Caco-2 (cell line): Measurements from ENCODE around the gene PSMB8. TPM values are rescaled to one million over a fixed set of nuclear protein-coding genes. Genes with fewer than 3 reads are reported as not detected.

Experiments
- BruUV-seq: library from RNA; stranded (reverse); fragments of 400-500 nt; replicated peaks from 2 replicates; lab custom pipeline; 2021; lab: Mats Ljungman, UMichigan
- CTCF ChIA-PET: fragments of 300-600 bp; sonication (Branson Sonifier 250); formaldehyde crosslinking; loops from one replicate; lab custom pipeline; 2022; ENCODE audit warnings: antibody characterized with exemption; lab: Charles Lee
- POLR2A ChIA-PET: fragments of 300-600 bp; sonication (Branson Sonifier 250); formaldehyde crosslinking; loops from one replicate; lab custom pipeline; 2022; ENCODE audit warnings: antibody characterized with exemption; lab: Charles Lee
- DNase-seq, 2 experiments: peaks; one replicate each; pipeline versions ENCODE4 v3.0.0 to v3.0.0-alpha.2; 2020 to 2022
- H3K27me3 ChIP-seq: replicated peaks from 2 replicates; pipeline ENCODE4 v1.6.0; 2011; ENCODE audit warnings: low read length; ENCODE audit not compliant: control insufficient read depth, insufficient read depth
- H3K36me3 ChIP-seq: 2 replicates; pipeline ENCODE4 v1.5.1; 2011; ENCODE audit warnings: low read length; ENCODE audit not compliant: control insufficient read depth, insufficient read depth
- H3K4me1 ChIP-seq: fragments of 250-450 bp; sonication (Bioruptor Pico); 2 replicates; pipeline ENCODE4 v1.5.1; 2020; ENCODE audit warnings: mild to moderate bottlenecking
- H3K4me3 ChIP-seq: 2 replicates; pipeline ENCODE4 v1.5.1; 2011; ENCODE audit warnings: low read depth, mild to moderate bottlenecking, control low read depth, low read length
- H3K9me3 ChIP-seq: fragments of 250-450 bp; sonication (Bioruptor Pico); 2 replicates; pipeline ENCODE4 v1.5.1; 2020; ENCODE audit warnings: mild to moderate bottlenecking, moderate library complexity
- H3K27ac Mint-ChIP-seq: one replicate; pipeline ENCODE4 v1.8.0; 2022; ENCODE audit warnings: mixed read lengths; ENCODE audit not compliant: unreplicated experiment
- H3K27me3 Mint-ChIP-seq: one replicate; pipeline ENCODE4 v1.8.0; 2022; ENCODE audit warnings: mixed read lengths; ENCODE audit not compliant: insufficient read depth, unreplicated experiment
- H3K36me3 Mint-ChIP-seq: one replicate; pipeline ENCODE4 v1.8.0; 2022; ENCODE audit warnings: mild to moderate bottlenecking, mixed read lengths; ENCODE audit not compliant: insufficient read depth, unreplicated experiment
- H3K4me1 Mint-ChIP-seq: one replicate; pipeline ENCODE4 v1.8.0; 2022; ENCODE audit warnings: low read depth, mixed read lengths; ENCODE audit not compliant: unreplicated experiment
- H3K4me3 Mint-ChIP-seq: one replicate; pipeline ENCODE4 v1.8.0; 2022; ENCODE audit warnings: mild to moderate bottlenecking, moderate library complexity, mixed read lengths; ENCODE audit not compliant: unreplicated experiment
- H3K9me3 Mint-ChIP-seq: one replicate; pipeline ENCODE4 v1.8.0; 2022; ENCODE audit warnings: mixed read lengths; ENCODE audit not compliant: unreplicated experiment
- intact Hi-C: fragments of 100-400 bp; cut with micrococcal nuclease; formaldehyde crosslinking; loops from one replicate; pipeline ENCODE4 v1.10.0; 2022; ENCODE audit not compliant: unreplicated experiment
- total RNA-seq: library from RNA; stranded (reverse); gene quantifications from 2 replicates; pipeline ENCODE4 v1.2.3, GENCODE V29; 2022
- TF ChIP-seq, protein P1 (sequence below), 2 experiments: fragments of 200-600 bp in 1 of 2; IDR thresholded peaks; 1 replicate in 1 of 2; 2 replicates in 1 of 2; pipeline versions ENCODE4 v1.5.1 to v1.8.0; 2011 to 2022; ENCODE audit warnings: antibody characterized with exemption in 1 of 2, control low read depth in 1 of 2, inconsistent platforms in 1 of 2, low read depth in 1 of 2, low read length in 1 of 2, mild to moderate bottlenecking in 1 of 2, moderate library complexity in 1 of 2; ENCODE audit not compliant: insufficient read depth in 1 of 2, severe bottlenecking in 1 of 2, unreplicated experiment in 1 of 2

PSMB8 gene
- total RNA-seq, 1 experiment from 2014 or later, result 3.7 TPM

DNA sequence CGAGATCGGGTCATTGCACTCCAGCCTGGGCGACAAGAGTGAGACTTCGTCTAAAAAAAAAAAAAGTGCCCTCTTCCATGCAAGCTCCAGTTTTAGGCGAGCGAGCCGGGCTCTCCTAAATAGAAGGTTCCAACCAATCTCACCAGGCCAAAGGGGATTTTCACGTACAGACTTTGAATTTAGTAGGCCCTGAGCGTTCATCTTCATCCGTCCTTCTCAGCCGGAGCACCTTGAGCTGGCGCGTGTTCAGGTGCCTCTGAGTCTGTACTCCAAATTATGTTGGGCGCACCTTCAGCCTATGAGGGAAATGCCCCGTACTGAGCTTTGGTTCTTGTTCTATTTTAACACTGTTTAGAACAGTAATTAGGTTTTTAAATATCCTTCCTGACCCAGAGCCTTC is 4.5 kb downstream of the PSMB8 start:
- peaks cover 1% of the 10 kb centered on the region for H3K36me3 Mint-ChIP-seq
- POLR2A ChIA-PET, result interaction anchor here (2.5 kb wide), 1 partner anchor 132 kb away, joined by 13 read pairs; no protein-coding TSS in a partner anchor
- Histone ChIP-seq H3K36me3 (no peaks in the 10 kb centered on the region), H3K9me3 (no peaks in the 10 kb centered on the region), H3K27me3 (no peaks in the 10 kb centered on the region; the same call in 1 of the 2 replicates), H3K4me3 (no peak overlapping the region), H3K4me1 (peaks cover 5% of the 10 kb centered on the region)
- H3K4me1 Mint-ChIP-seq, result peaks cover 8% of the 10 kb centered on the region
- H3K4me3 Mint-ChIP-seq, result no peak overlapping the region
- no peaks in the 10 kb centered on the region for H3K27me3 Mint-ChIP-seq
- no peaks in the 10 kb centered on the region for H3K9me3 Mint-ChIP-seq
- TF ChIP-seq, protein P1, sequence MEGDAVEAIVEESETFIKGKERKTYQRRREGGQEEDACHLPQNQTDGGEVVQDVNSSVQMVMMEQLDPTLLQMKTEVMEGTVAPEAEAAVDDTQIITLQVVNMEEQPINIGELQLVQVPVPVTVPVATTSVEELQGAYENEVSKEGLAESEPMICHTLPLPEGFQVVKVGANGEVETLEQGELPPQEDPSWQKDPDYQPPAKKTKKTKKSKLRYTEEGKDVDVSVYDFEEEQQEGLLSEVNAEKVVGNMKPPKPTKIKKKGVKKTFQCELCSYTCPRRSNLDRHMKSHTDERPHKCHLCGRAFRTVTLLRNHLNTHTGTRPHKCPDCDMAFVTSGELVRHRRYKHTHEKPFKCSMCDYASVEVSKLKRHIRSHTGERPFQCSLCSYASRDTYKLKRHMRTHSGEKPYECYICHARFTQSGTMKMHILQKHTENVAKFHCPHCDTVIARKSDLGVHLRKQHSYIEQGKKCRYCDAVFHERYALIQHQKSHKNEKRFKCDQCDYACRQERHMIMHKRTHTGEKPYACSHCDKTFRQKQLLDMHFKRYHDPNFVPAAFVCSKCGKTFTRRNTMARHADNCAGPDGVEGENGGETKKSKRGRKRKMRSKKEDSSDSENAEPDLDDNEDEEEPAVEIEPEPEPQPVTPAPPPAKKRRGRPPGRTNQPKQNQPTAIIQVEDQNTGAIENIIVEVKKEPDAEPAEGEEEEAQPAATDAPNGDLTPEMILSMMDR (IDR thresholded peaks at IDR 0.05; ENCODE audit: insufficient read depth in 1 of 2, low read depth in 1 of 2, low read length in 1 of 2, severe bottlenecking in 1 of 2, unreplicated experiment in 1 of 2), result no peak
- no peak for DNase-seq
- BruUV-seq, result no TSS peak
- intact Hi-C loops, result loop anchor here (5.0 kb wide), 1 partner anchor 108 kb away; no protein-coding TSS in a partner anchor
- CTCF ChIA-PET, result interaction anchor here (1.3 to 3.1 kb wide), 5 partner anchors 15 to 145 kb away, joined by 3 to 121 read pairs (median 32); partner anchors contain the start of genes PSMB9 and TAP1
- H3K27ac Mint-ChIP-seq, result no peak overlapping the region

DNA sequence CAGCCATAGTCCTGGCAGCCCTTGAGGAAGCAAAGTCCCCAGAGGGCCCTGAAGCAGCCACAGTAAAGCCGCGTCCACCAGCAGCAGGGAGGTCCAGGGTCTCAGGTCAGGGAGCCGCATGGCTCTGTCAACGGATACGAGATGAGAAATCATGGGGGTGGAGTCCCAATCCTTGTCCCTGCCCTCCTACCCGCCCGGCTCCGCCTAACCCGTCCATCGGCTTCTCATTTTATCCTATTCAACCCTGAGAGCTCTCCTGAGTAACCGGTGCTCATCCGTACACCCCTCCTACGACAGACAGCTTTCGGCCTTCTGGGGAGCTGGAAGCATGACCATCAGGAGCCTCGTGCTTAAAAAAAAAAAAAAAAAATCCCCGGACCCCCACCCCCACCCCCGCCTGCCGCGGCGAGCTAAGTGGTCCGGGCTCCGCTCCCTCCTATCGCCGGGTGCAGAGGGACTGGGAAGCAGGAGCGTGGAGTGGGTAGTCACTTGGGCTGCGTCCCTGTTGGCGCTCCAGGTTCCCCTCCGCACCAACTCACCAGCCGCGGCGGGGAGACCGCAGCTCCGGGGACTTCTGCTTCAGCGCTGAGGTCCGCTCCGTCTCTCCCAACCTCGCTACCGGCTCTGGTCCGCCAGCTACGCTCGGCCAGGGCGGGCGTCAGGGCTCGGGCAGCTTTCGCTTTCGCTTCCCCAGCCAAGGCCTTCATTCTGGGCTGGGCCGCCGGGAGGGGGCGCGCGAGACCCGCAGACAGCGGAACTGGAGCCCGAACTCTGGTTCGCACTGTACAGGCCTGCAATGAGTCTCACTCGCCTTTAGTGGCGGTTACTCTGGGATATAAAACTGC is 5.5 kb downstream of the PSMB8 start, which contains the start of gene TAP2:
Gene TAP2, minus strand, starts transcription at position 626 of the 845 bp plus-strand sequence. Its CDS starts 506 bp downstream, at position 120.
- H3K9me3 Mint-ChIP-seq, result no peaks in the 10 kb centered on the region
- H3K4me3 ChIP-seq, result peak within 1 kb of the TSS; percentile 69
- H3K36me3 ChIP-seq, result no peaks in the 10 kb centered on the region
- H3K27ac Mint-ChIP-seq, result no peak within 1 kb of the TSS
- peak; percentile 89 to 97 for DNase-seq
- no peaks in the 10 kb centered on the region for H3K27me3 Mint-ChIP-seq
- POLR2A ChIA-PET, result interaction anchor here (0.6 to 2.5 kb wide), 6 partner anchors 15 to 1664 kb away, joined by 3 to 13 read pairs (median 4); partner anchors contain the start of genes PSMB9 and TAP1
- H3K27me3 ChIP-seq, result no peaks in the 10 kb centered on the region; the same call in 1 of the 2 replicates
- H3K4me3 Mint-ChIP-seq, result peak within 1 kb of the TSS; percentile 72
- H3K36me3 Mint-ChIP-seq, result no peaks in the 10 kb centered on the region
- CTCF ChIA-PET, result interaction anchor here (0.6 to 3.1 kb wide), 19 partner anchors 10 to 146 kb away, joined by 3 to 121 read pairs (median 7); partner anchors contain the start of genes HLA-DMA, PSMB9 and TAP1
- no peaks in the 10 kb centered on the region for H3K9me3 ChIP-seq
- peaks cover 8% of the 10 kb centered on the region for H3K4me1 Mint-ChIP-seq
- intact Hi-C loops, result loop anchor here (1.0 to 5.0 kb wide), 3 partner anchors 16 to 109 kb away; partner anchors contain the start of gene PSMB9
- TF ChIP-seq, protein P1 (IDR thresholded peaks at IDR 0.05; ENCODE audit: insufficient read depth in 1 of 2, low read depth in 1 of 2, low read length in 1 of 2, severe bottlenecking in 1 of 2, unreplicated experiment in 1 of 2), result peak; percentile 85 to 86
- H3K4me1 ChIP-seq, result peaks cover 5% of the 10 kb centered on the region
- no TSS peak for BruUV-seq

DNA sequence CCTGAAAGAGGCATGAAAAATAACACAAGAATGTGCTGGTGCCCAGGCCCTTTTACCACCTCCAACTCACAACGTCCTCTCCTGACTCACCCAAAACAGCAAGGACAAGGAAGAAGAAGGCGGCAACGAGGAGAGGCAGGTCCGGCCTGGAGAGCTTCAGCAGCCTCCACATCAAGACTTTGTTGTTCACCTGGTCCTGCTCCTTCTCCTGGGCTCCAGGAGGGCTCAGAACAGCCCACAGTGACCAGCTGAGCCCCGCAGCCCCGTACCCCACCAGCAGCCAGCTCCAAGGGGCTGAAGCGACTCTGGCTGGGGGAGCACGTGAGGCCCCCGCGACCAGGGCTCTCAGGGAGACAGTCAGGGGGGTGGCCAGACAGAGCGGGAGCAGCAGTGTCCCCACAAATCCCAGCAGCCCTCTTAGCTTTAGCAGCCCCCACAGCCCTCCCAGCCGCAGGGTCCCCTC is 6.2 kb downstream of the PSMB8 start:
- peak overlapping the region; percentile 72 for H3K4me3 Mint-ChIP-seq
- no peaks in the 10 kb centered on the region for H3K36me3 Mint-ChIP-seq
- TF ChIP-seq, protein P1 (IDR thresholded peaks at IDR 0.05; ENCODE audit: insufficient read depth in 1 of 2, low read depth in 1 of 2, low read length in 1 of 2, severe bottlenecking in 1 of 2, unreplicated experiment in 1 of 2), result no peak
- no peak for DNase-seq
- ChIA-PET POLR2A (interaction anchor here (0.6 to 2.5 kb wide), 5 partner anchors 16 to 1663 kb away, joined by 3 to 13 read pairs (median 5); partner anchors contain the start of genes PSMB9 and TAP1), CTCF (interaction anchor here (0.9 to 3.1 kb wide), 12 partner anchors 10 to 147 kb away, joined by 5 to 121 read pairs (median 12); partner anchors contain the start of genes PSMB9 and TAP1)
- BruUV-seq, result no TSS peak
- no peaks in the 10 kb centered on the region for H3K27me3 Mint-ChIP-seq
- H3K4me1 Mint-ChIP-seq, result peaks cover 8% of the 10 kb centered on the region
- no peak overlapping the region for H3K27ac Mint-ChIP-seq
- intact Hi-C loops, result loop anchor here (1.0 to 5.0 kb wide), 3 partner anchors 17 to 110 kb away; partner anchors contain the start of gene PSMB9
- Histone ChIP-seq H3K4me3 (peak overlapping the region; percentile 69), H3K36me3 (no peaks in the 10 kb centered on the region), H3K4me1 (peaks cover 5% of the 10 kb centered on the region), H3K9me3 (no peaks in the 10 kb centered on the region), H3K27me3 (no peaks in the 10 kb centered on the region)
- no peaks in the 10 kb centered on the region for H3K9me3 Mint-ChIP-seq
